Keratinocyte (primary cell): ENCODE data around the gene TBRG4. TPM values are rescaled to one million over a fixed set of nuclear protein-coding genes. Genes with fewer than 3 reads are reported as not detected.

Experiments used
- DNase-seq: peaks from one replicate; pipeline ENCODE4 v3.0.0-alpha.2; 2011; ENCODE audit warnings: low read depth, missing footprints, low spot score
- FAIRE-seq: peaks from 2 replicates; lab custom pipeline; 2011; peaks lifted over from hg19 to GRCh38; lab: Jason Lieb, UNC
- H2AFZ ChIP-seq: 2 replicates; pipeline ENCODE4 v1.6.0; 2012; ENCODE audit warnings: low read length, control low read depth, inconsistent platforms; ENCODE audit not compliant: control insufficient read depth
- H3K27ac ChIP-seq: 2 replicates; pipeline ENCODE4 v1.5.1; 2011; ENCODE audit warnings: low read length; ENCODE audit not compliant: control insufficient read depth, insufficient read depth
- H3K27me3 ChIP-seq: 3 replicates; pipeline ENCODE4 v1.6.0; 2011; ENCODE audit warnings: low read length; ENCODE audit not compliant: control insufficient read depth, insufficient read depth; ENCODE audit errors: extremely low read depth
- H3K36me3 ChIP-seq, 2 experiments: 2 replicates in 1 of 2; 3 replicates in 1 of 2; pipeline ENCODE4 v1.5.1; 2011; ENCODE audit warnings: low read length in 2 of 2, mild to moderate bottlenecking in 1 of 2; ENCODE audit not compliant: control insufficient read depth in 2 of 2, insufficient read depth in 2 of 2; ENCODE audit errors: extremely low read depth in 1 of 2
- H3K4me1 ChIP-seq: 3 replicates; pipeline ENCODE4 v1.5.1; 2011; ENCODE audit warnings: low read length; ENCODE audit not compliant: control insufficient read depth, insufficient read depth; ENCODE audit errors: extremely low read depth
- H3K4me2 ChIP-seq: 3 replicates; pipeline ENCODE4 v1.6.0; 2011; ENCODE audit warnings: low read depth, low read length; ENCODE audit not compliant: control insufficient read depth, insufficient read depth; ENCODE audit errors: extremely low read depth
- H3K4me3 ChIP-seq, 3 experiments: fragments of 200-600 bp in 1 of 3; sonication (generic) in 1 of 3; 2 replicates in 2 of 3; 3 replicates in 1 of 3; pipeline ENCODE4 v1.5.1; 2011 to 2016; ENCODE audit warnings: low read length in 3 of 3, mild to moderate bottlenecking in 3 of 3, control low read depth in 2 of 3, inconsistent platforms in 1 of 3, low read depth in 1 of 3, mixed read lengths in 1 of 3, mixed run types in 1 of 3, moderate library complexity in 1 of 3; ENCODE audit not compliant: control insufficient read depth in 2 of 3, insufficient read depth in 2 of 3; ENCODE audit errors: extremely low read depth in 1 of 3
- H3K79me2 ChIP-seq: 2 replicates; pipeline ENCODE4 v1.6.0; 2012; ENCODE audit warnings: low read length; ENCODE audit not compliant: control insufficient read depth, insufficient read depth
- H3K9ac ChIP-seq: 3 replicates; pipeline ENCODE4 v1.6.0; 2011; ENCODE audit warnings: low read length; ENCODE audit not compliant: control insufficient read depth, insufficient read depth; ENCODE audit errors: extremely low read depth
- H3K9me1 ChIP-seq: 3 replicates; pipeline ENCODE4 v1.6.0; 2011; ENCODE audit warnings: low read length; ENCODE audit not compliant: control insufficient read depth, insufficient read depth; ENCODE audit errors: extremely low read depth
- H3K9me3 ChIP-seq: 2 replicates; pipeline ENCODE4 v1.5.1; 2012; ENCODE audit warnings: low read depth, low read length; ENCODE audit not compliant: control insufficient read depth
- H4K20me1 ChIP-seq: 3 replicates; pipeline ENCODE4 v1.6.0; 2011; ENCODE audit warnings: low read length; ENCODE audit not compliant: control insufficient read depth, insufficient read depth; ENCODE audit errors: extremely low read depth
- EZH2 ChIP-seq: IDR thresholded peaks from one replicate; pipeline ENCODE4 v1.6.1; 2012; ENCODE audit warnings: inconsistent platforms, mild to moderate bottlenecking, low read length, moderate library complexity
- dilution Hi-C: fragments of 300-500 bp; cut with MboI; formaldehyde crosslinking; loops from one replicate; pipeline ENCODE4 v1.7.0; 2020; ENCODE audit warnings: low sequenced_read_pairs; ENCODE audit not compliant: extremely low pct_ligation_motif_present
- polyA plus RNA-seq, 5 experiments: library from polyadenylated mRNA; depleted of rRNA in 3 of 5; stranded (reverse) in 3 of 5; stranded (forward) in 1 of 5; unstranded in 1 of 5; fragments of >200 nt; gene quantifications; 1 replicate in 1 of 5; 2 replicates in 3 of 5; 3 replicates in 1 of 5; pipeline versions ENCODE4 v1.2.1 to v1.2.3, GENCODE V29; 2011 to 2012; ENCODE audit warnings: missing spikeins in 2 of 5, low read depth in 1 of 5, low replicate concordance in 1 of 5
- TF ChIP-seq, protein P1 (sequence below), 3 experiments: IDR thresholded peaks in 1 of 3; conservative IDR thresholded peaks in 1 of 3; optimal IDR thresholded peaks in 1 of 3; 2 replicates in 2 of 3; 3 replicates in 1 of 3; pipeline versions ENCODE3 to v1.5.1; 2011; ENCODE audit warnings: low read length in 3 of 3, mild to moderate bottlenecking in 3 of 3, moderate library complexity in 2 of 3, control low read depth in 1 of 3, inconsistent platforms in 1 of 3; ENCODE audit not compliant: insufficient read depth in 2 of 3; ENCODE audit errors: extremely low read depth in 1 of 3

The TBRG4 gene
- polyA plus RNA-seq, 1 donor (not counting 4 experiments of a cell fraction or from before 2014, with no cell fraction given) = 90.5 TPM

- Histone ChIP-seq H3K27me3 (no peaks in the 10 kb centered on the region), H2AFZ (no peak overlapping the region), H3K9me1 (no peaks in the 10 kb centered on the region), H3K36me3 (no peaks in the 10 kb centered on the region), H3K79me2 (no peaks in the 10 kb centered on the region), H3K9me3 (no peaks in the 10 kb centered on the region), H3K9ac (no peak overlapping the region), H4K20me1 (no peaks in the 10 kb centered on the region), H3K27ac (no peak overlapping the region), H3K4me1 (no peaks in the 10 kb centered on the region), H3K4me2 (no peak overlapping the region), H3K4me3 (no peak overlapping the region)
- FAIRE-seq = no peak
- no peak for DNase-seq
- no peak for TF ChIP-seq EZH2
- TF ChIP-seq, protein P1, sequence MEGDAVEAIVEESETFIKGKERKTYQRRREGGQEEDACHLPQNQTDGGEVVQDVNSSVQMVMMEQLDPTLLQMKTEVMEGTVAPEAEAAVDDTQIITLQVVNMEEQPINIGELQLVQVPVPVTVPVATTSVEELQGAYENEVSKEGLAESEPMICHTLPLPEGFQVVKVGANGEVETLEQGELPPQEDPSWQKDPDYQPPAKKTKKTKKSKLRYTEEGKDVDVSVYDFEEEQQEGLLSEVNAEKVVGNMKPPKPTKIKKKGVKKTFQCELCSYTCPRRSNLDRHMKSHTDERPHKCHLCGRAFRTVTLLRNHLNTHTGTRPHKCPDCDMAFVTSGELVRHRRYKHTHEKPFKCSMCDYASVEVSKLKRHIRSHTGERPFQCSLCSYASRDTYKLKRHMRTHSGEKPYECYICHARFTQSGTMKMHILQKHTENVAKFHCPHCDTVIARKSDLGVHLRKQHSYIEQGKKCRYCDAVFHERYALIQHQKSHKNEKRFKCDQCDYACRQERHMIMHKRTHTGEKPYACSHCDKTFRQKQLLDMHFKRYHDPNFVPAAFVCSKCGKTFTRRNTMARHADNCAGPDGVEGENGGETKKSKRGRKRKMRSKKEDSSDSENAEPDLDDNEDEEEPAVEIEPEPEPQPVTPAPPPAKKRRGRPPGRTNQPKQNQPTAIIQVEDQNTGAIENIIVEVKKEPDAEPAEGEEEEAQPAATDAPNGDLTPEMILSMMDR (optimal IDR thresholded peaks at IDR 0.05 in 1 of 3, IDR thresholded peaks at IDR 0.05 in 1 of 3, conservative IDR thresholded peaks at IDR 0.05 in 1 of 3; ENCODE audit: extremely low read depth in 1 of 3, insufficient read depth in 2 of 3, low read length in 3 of 3) = no peak
- dilution Hi-C loops = no loop called here
These were observed 8.1 kb upstream of the TBRG4 start for GRCh38 chr7:45119550-45119949.

- Histone ChIP-seq H2AFZ (no peak overlapping the region), H3K9me1 (no peaks in the 10 kb centered on the region), H3K9ac (no peak overlapping the region), H3K4me1 (no peaks in the 10 kb centered on the region), H4K20me1 (no peaks in the 10 kb centered on the region), H3K4me3 (no peak overlapping the region), H3K9me3 (no peaks in the 10 kb centered on the region), H3K27ac (no peak overlapping the region), H3K36me3 (no peaks in the 10 kb centered on the region), H3K4me2 (no peak overlapping the region), H3K27me3 (no peaks in the 10 kb centered on the region), H3K79me2 (no peaks in the 10 kb centered on the region)
- dilution Hi-C loops = no loop called here
- no peak for DNase-seq
- no peak for FAIRE-seq
- TF ChIP-seq, protein P1 (optimal IDR thresholded peaks at IDR 0.05 in 1 of 3, IDR thresholded peaks at IDR 0.05 in 1 of 3, conservative IDR thresholded peaks at IDR 0.05 in 1 of 3; ENCODE audit: extremely low read depth in 1 of 3, insufficient read depth in 2 of 3, low read length in 3 of 3) = no peak
- TF ChIP-seq EZH2 = no peak
These were observed 7.4 kb upstream of the TBRG4 start for GRCh38 chr7:45118889-45119331.
